Endothelial cell of umbilical vein (primary cell): ENCODE data around the gene TMEM184B. TPM values are rescaled to one million over a fixed set of nuclear protein-coding genes. Genes with fewer than 3 reads are reported as not detected.

Experiments
- BruUV-seq: library from RNA; stranded (reverse); fragments of 400-500 nt; replicated peaks from 2 replicates; lab custom pipeline; 2021; lab: Mats Ljungman, UMichigan
- CTCF ChIA-PET: fragments of 300-600, 350-600 bp; sonication (Branson Sonifier 250); formaldehyde crosslinking; loops from one replicate; lab custom pipeline; 2021; ENCODE audit warnings: antibody characterized with exemption, inconsistent platforms; lab: Charles Lee
- POLR2A ChIA-PET: fragments of 300-600, 350-600 bp; sonication (Branson Sonifier 250); formaldehyde crosslinking; loops from one replicate; lab custom pipeline; 2021; ENCODE audit warnings: antibody characterized with exemption, inconsistent platforms; lab: Charles Lee
- DNase-seq: peaks from one replicate; pipeline ENCODE4 v3.0.0-alpha.2; 2011; ENCODE audit warnings: low read depth, low spot score
- FAIRE-seq: peaks from 2 replicates; lab custom pipeline; 2011; peaks lifted over from hg19 to GRCh38; lab: Jason Lieb, UNC
- H2AFZ ChIP-seq: 2 replicates; pipeline ENCODE4 v1.6.0; 2012; ENCODE audit warnings: low read depth, low read length, control low read depth, inconsistent platforms
- H3K27ac ChIP-seq: 2 replicates; pipeline ENCODE4 v1.5.1; 2011; ENCODE audit warnings: low read depth, mild to moderate bottlenecking, control low read depth, low read length, moderate library complexity; ENCODE audit not compliant: insufficient read depth
- H3K27me3 ChIP-seq, 2 experiments: 2 replicates each; pipeline versions ENCODE4 v1.6.0 to v1.6.1; 2011; ENCODE audit warnings: low read length in 2 of 2, mixed read lengths in 1 of 2; ENCODE audit not compliant: control insufficient read depth in 2 of 2, insufficient read depth in 2 of 2
- H3K36me3 ChIP-seq, 2 experiments: 2 replicates in 1 of 2; 3 replicates in 1 of 2; pipeline ENCODE4 v1.5.1; 2011; ENCODE audit warnings: low read length in 2 of 2, mild to moderate bottlenecking in 1 of 2, moderate library complexity in 1 of 2; ENCODE audit not compliant: control insufficient read depth in 2 of 2, insufficient read depth in 2 of 2; ENCODE audit errors: extremely low read depth in 1 of 2
- H3K4me1 ChIP-seq: 3 replicates; pipeline ENCODE4 v1.5.1; 2011; ENCODE audit warnings: mild to moderate bottlenecking, low read length; ENCODE audit not compliant: control insufficient read depth, insufficient read depth; ENCODE audit errors: extremely low read depth
- H3K4me2 ChIP-seq: 2 replicates; pipeline ENCODE4 v1.6.1; 2011; ENCODE audit warnings: low read length, control low read depth, mixed read lengths; ENCODE audit not compliant: insufficient read depth
- H3K4me3 ChIP-seq, 3 experiments: fragments of 200-600 bp in 1 of 3; sonication (generic), shearing (Covaris generic) in 1 of 3; replicated peaks in 1 of 3; 2 replicates each; pipeline ENCODE4 v1.5.1; 2011 to 2016; ENCODE audit warnings: control low read depth in 3 of 3, low read length in 3 of 3, mild to moderate bottlenecking in 2 of 3, inconsistent platforms in 1 of 3, low read depth in 1 of 3, moderate library complexity in 1 of 3; ENCODE audit not compliant: insufficient read depth in 1 of 3
- H3K79me2 ChIP-seq: 2 replicates; pipeline ENCODE4 v1.6.0; 2012; ENCODE audit warnings: low read length, inconsistent platforms; ENCODE audit not compliant: control insufficient read depth, insufficient read depth
- H3K9ac ChIP-seq: replicated peaks from 2 replicates; pipeline ENCODE3; 2011; ENCODE audit warnings: low read length, control low read depth; ENCODE audit not compliant: insufficient read depth; ENCODE audit errors: extremely low read depth
- H3K9me1 ChIP-seq: replicated peaks from 3 replicates; pipeline ENCODE4 v1.6.0; 2011; ENCODE audit warnings: mild to moderate bottlenecking, low read length; ENCODE audit not compliant: control insufficient read depth, insufficient read depth; ENCODE audit errors: extremely low read depth
- H3K9me3 ChIP-seq: replicated peaks from 2 replicates; pipeline ENCODE4 v1.5.1; 2012; ENCODE audit warnings: low read length, inconsistent platforms; ENCODE audit not compliant: control insufficient read depth, insufficient read depth
- H4K20me1 ChIP-seq: replicated peaks from 2 replicates; pipeline ENCODE3; 2011; ENCODE audit warnings: mild to moderate bottlenecking, low read length; ENCODE audit not compliant: control insufficient read depth, insufficient read depth; ENCODE audit errors: extremely low read depth
- EZH2 ChIP-seq: IDR thresholded peaks from 2 replicates; pipeline ENCODE4 v1.6.1; 2012; ENCODE audit warnings: borderline replicate concordance, low read depth, mild to moderate bottlenecking, moderate library complexity, low read length, inconsistent platforms; ENCODE audit not compliant: severe bottlenecking
- FOS ChIP-seq: IDR thresholded peaks from 2 replicates; pipeline ENCODE4 v1.6.1; 2011; ENCODE audit warnings: mild to moderate bottlenecking, low read length, moderate library complexity, borderline replicate concordance; ENCODE audit not compliant: insufficient read depth
- GATA2 ChIP-seq: IDR thresholded peaks from 2 replicates; pipeline ENCODE4 v1.7.0; 2011; ENCODE audit warnings: low read depth, mild to moderate bottlenecking, moderate library complexity, mixed read lengths, low read length; ENCODE audit not compliant: insufficient read length, insufficient read depth
- JUN ChIP-seq: IDR thresholded peaks from 2 replicates; pipeline ENCODE4 v1.6.1; 2011; ENCODE audit warnings: borderline replicate concordance, low read depth; ENCODE audit not compliant: insufficient read length, insufficient read depth
- MYC ChIP-seq: IDR thresholded peaks from one replicate; pipeline ENCODE4 v1.6.1; 2011; ENCODE audit warnings: mild to moderate bottlenecking, low read depth, low read length
- POLR2A ChIP-seq: IDR thresholded peaks from 2 replicates; pipeline ENCODE4 v1.6.1; 2012; ENCODE audit warnings: low read depth, mild to moderate bottlenecking, control low read depth, low read length
- POLR2AphosphoS5 ChIP-seq: IDR thresholded peaks from 2 replicates; pipeline ENCODE4 v1.6.1; 2012; ENCODE audit warnings: low read depth, mild to moderate bottlenecking, control low read depth, low read length, moderate library complexity; ENCODE audit not compliant: insufficient read depth
- dilution Hi-C: fragments of 300-500 bp; cut with MboI; formaldehyde crosslinking; loops from one replicate; pipeline ENCODE4 v1.15.0; 2019; ENCODE audit warnings: low sequenced_read_pairs; ENCODE audit not compliant: extremely low pct_ligation_motif_present
- intact Hi-C: fragments of 100-400 bp; cut with micrococcal nuclease; formaldehyde crosslinking; loops from one replicate; pipeline ENCODE4 v1.10.0; 2022
- polyA plus RNA-seq, 4 experiments: library from polyadenylated mRNA; depleted of rRNA in 3 of 4; stranded (reverse) in 3 of 4; unstranded in 1 of 4; fragments of >200 nt; gene quantifications; 2 replicates each; pipeline versions ENCODE4 v1.2.1 to v1.2.3, GENCODE V29; 2011 to 2012; ENCODE audit warnings: missing spikeins in 1 of 4
- total RNA-seq: library from RNA; stranded (reverse); gene quantifications from 2 replicates; pipeline ENCODE4 v1.2.3, GENCODE V29; 2021
- TF ChIP-seq, protein P1 (sequence below), 2 donors: IDR thresholded peaks; 1 replicate in 1 of 2; 2 replicates in 1 of 2; pipeline ENCODE4 v1.5.1; 2011; ENCODE audit warnings: low read length in 2 of 2, mild to moderate bottlenecking in 2 of 2, moderate library complexity in 2 of 2, control low read depth in 1 of 2, inconsistent platforms in 1 of 2, low read depth in 1 of 2; ENCODE audit not compliant: insufficient read depth in 1 of 2; ENCODE audit errors: extremely low read depth in 1 of 2
- TF ChIP-seq, protein P2 (sequence below): IDR thresholded peaks from 2 replicates; pipeline ENCODE4 v1.6.1; 2011; ENCODE audit not compliant: insufficient read depth, insufficient read length

Gene TMEM184B
- total and polyA plus RNA-seq, 2 donors (not counting 3 experiments of a cell fraction or from before 2014, with no cell fraction given): 72.5 to 96.6 TPM

DNA sequence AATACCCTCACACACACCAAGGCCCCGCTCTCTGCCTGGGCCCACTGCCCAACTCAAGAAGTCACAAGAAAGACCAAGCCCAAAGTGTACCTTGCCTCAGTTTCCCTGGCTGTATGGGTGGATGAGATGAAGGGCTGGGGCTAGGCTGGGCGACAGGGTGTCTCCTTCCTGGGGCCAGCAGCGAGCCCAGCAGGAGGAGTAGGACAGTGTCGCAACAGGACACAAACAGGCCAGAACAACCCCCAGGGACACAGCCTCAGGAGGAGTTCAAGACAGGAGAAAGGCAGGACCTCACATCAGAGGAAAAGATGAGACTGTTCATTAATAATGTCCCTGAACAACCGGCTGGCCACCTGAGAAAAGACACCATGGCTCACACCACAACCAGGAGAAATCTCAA is 31.2 kb upstream of the TMEM184B start:
- peaks cover 72% of the 10 kb centered on the region for H3K79me2 ChIP-seq
- TF ChIP-seq EZH2 (no peak), GATA2 (no peak)
- no peaks in the 10 kb centered on the region for H3K27me3 ChIP-seq
- H3K9ac ChIP-seq: no peak overlapping the region
- intact Hi-C loops: loop anchor here (10.0 kb wide), 1 partner anchor 249 kb away; the partner anchor contains the start of gene PICK1
- no peak overlapping the region for H2AFZ ChIP-seq
- no peak for FAIRE-seq
- H3K4me1 ChIP-seq: peaks cover 14% of the 10 kb centered on the region
- H3K36me3 ChIP-seq: peaks cover 15 to 48% of the 10 kb centered on the region in 2 experiments
- H3K27ac ChIP-seq: no peak overlapping the region
- ChIA-PET POLR2A (no interaction called here), CTCF (no interaction called here)
- dilution Hi-C loops: no loop called here
- no peaks in the 10 kb centered on the region for H3K9me3 ChIP-seq
- no TSS peak for BruUV-seq
- H3K4me3 ChIP-seq: no peak overlapping the region
- peaks cover 3% of the 10 kb centered on the region for H4K20me1 ChIP-seq
- no peak overlapping the region for H3K4me2 ChIP-seq
- no peak for DNase-seq
- H3K9me1 ChIP-seq: no peaks in the 10 kb centered on the region

DNA sequence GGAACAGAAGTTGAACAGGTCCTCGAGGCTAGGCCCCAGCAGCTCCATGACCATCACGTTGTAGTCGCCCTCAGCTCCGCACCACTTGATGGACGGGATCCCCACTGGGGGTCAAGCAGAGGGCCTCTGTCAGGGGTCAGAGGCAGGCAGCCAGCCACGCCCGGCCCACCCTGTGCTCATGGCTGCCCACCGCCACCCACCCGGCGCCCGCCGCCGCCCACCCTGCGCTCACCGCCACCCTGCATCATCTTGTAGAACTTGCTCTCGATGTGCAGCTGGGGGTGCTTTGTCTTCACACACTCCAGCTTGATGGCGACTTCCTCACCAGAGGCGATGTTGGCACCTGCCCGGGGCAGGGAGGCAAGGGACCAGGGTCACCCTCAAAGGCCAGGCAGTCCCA is 30.1 kb upstream of the TMEM184B start:
- H3K4me2 ChIP-seq: no peak overlapping the region
- CTCF ChIA-PET: no interaction called here
- TF ChIP-seq, protein P1, sequence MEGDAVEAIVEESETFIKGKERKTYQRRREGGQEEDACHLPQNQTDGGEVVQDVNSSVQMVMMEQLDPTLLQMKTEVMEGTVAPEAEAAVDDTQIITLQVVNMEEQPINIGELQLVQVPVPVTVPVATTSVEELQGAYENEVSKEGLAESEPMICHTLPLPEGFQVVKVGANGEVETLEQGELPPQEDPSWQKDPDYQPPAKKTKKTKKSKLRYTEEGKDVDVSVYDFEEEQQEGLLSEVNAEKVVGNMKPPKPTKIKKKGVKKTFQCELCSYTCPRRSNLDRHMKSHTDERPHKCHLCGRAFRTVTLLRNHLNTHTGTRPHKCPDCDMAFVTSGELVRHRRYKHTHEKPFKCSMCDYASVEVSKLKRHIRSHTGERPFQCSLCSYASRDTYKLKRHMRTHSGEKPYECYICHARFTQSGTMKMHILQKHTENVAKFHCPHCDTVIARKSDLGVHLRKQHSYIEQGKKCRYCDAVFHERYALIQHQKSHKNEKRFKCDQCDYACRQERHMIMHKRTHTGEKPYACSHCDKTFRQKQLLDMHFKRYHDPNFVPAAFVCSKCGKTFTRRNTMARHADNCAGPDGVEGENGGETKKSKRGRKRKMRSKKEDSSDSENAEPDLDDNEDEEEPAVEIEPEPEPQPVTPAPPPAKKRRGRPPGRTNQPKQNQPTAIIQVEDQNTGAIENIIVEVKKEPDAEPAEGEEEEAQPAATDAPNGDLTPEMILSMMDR (IDR thresholded peaks at IDR 0.05; ENCODE audit: extremely low read depth in 1 of 2, insufficient read depth in 1 of 2, low read depth in 1 of 2, low read length in 2 of 2): no peak
- no peak for TF ChIP-seq GATA2
- TF ChIP-seq POLR2A: no peak
- no peak for TF ChIP-seq MYC
- TF ChIP-seq EZH2: no peak
- no peak for TF ChIP-seq FOS
- TF ChIP-seq JUN: no peak
- TF ChIP-seq, protein P2, sequence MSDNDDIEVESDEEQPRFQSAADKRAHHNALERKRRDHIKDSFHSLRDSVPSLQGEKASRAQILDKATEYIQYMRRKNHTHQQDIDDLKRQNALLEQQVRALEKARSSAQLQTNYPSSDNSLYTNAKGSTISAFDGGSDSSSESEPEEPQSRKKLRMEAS: no peak
- no peak for TF ChIP-seq POLR2AphosphoS5
- peaks cover 14% of the 10 kb centered on the region for H3K4me1 ChIP-seq
- DNase-seq (no peak), FAIRE-seq (no peak)
- H3K4me3 ChIP-seq: no peak overlapping the region
- H3K79me2 ChIP-seq: peaks cover 65% of the 10 kb centered on the region
- no peaks in the 10 kb centered on the region for H3K27me3 ChIP-seq
- no peaks in the 10 kb centered on the region for H3K9me3 ChIP-seq
- H2AFZ ChIP-seq: no peak overlapping the region
- H3K36me3 ChIP-seq: peaks cover 15 to 51% of the 10 kb centered on the region in 2 experiments
- H3K27ac ChIP-seq: no peak overlapping the region
- peaks cover 3% of the 10 kb centered on the region for H4K20me1 ChIP-seq
- intact Hi-C loops: loop anchor here (10.0 kb wide), 1 partner anchor 248 kb away; the partner anchor contains the start of gene PICK1
- POLR2A ChIA-PET: no interaction called here
- H3K9ac ChIP-seq: no peak overlapping the region
- no TSS peak for BruUV-seq
- dilution Hi-C loops: no loop called here
- no peaks in the 10 kb centered on the region for H3K9me1 ChIP-seq
